Ishikawa (cell line): ENCODE measurements around the gene MAP2K1.

Source experiments
- CEBPB ChIP-seq: IDR thresholded peaks from 2 replicates; pipeline ENCODE4 v1.6.1; 2012
- CREB1 ChIP-seq: IDR thresholded peaks from 2 replicates; pipeline ENCODE4 v1.6.1; 2012; ENCODE audit warnings: low read depth
- EGR1 ChIP-seq: IDR thresholded peaks from 2 replicates; pipeline ENCODE4 v1.6.1; 2012
- EP300 ChIP-seq: IDR thresholded peaks from 2 replicates; pipeline ENCODE4 v1.6.1; 2012; ENCODE audit warnings: borderline replicate concordance
- FOXM1 ChIP-seq: IDR thresholded peaks from 2 replicates; pipeline ENCODE4 v1.6.1; 2012; ENCODE audit warnings: low read depth, borderline replicate concordance
- MAX ChIP-seq: IDR thresholded peaks from 2 replicates; pipeline ENCODE4 v1.6.1; 2012
- NFIC ChIP-seq: IDR thresholded peaks from 2 replicates; pipeline ENCODE4 v1.6.1; 2012
- RAD21 ChIP-seq: IDR thresholded peaks from 2 replicates; pipeline ENCODE4 v1.6.1; 2012; ENCODE audit warnings: low read depth
- REST ChIP-seq: IDR thresholded peaks from 2 replicates; pipeline ENCODE4 v1.6.1; 2012; ENCODE audit warnings: low read depth, mild to moderate bottlenecking
- TAF1 ChIP-seq: IDR thresholded peaks from 2 replicates; pipeline ENCODE4 v1.6.1; 2012; ENCODE audit warnings: low read depth, mild to moderate bottlenecking
- TCF12 ChIP-seq: IDR thresholded peaks from 2 replicates; pipeline ENCODE4 v1.6.1; 2012; ENCODE audit warnings: low read depth
- TEAD4 ChIP-seq: IDR thresholded peaks from 2 replicates; pipeline ENCODE4 v1.6.1; 2012
- USF1 ChIP-seq: IDR thresholded peaks from 2 replicates; pipeline ENCODE4 v1.6.1; 2012
- YY1 ChIP-seq: IDR thresholded peaks from 2 replicates; pipeline ENCODE4 v1.6.1; 2012; ENCODE audit warnings: low read depth
- ZBTB7A ChIP-seq: IDR thresholded peaks from 2 replicates; pipeline ENCODE4 v1.6.1; 2012; ENCODE audit warnings: low read depth

The MAP2K1 gene

GRCh38 chr15:66461917-66462316 lies 75.2 kb downstream of the MAP2K1 start:
- TF ChIP-seq CEBPB, result peak; percentile 54
- TF ChIP-seq EP300, result no peak

- no peak for TF ChIP-seq USF1
- no peak for TF ChIP-seq FOXM1
- TF ChIP-seq MAX, result no peak
- TF ChIP-seq NFIC, result no peak
- TF ChIP-seq CEBPB, result no peak
- no peak for TF ChIP-seq EP300
- no peak for TF ChIP-seq RAD21
Measured at GRCh38 chr15:66462627-66463026, 75.9 kb downstream of the MAP2K1 start.

GRCh38 chr15:66472176-66472999 lies 85.7 kb downstream of the MAP2K1 start:
- TF ChIP-seq CEBPB, result no peak
- no peak for TF ChIP-seq TCF12
- TF ChIP-seq USF1, result no peak
- no peak for TF ChIP-seq EGR1
- TF ChIP-seq NFIC, result no peak
- no peak for TF ChIP-seq YY1

GRCh38 chr15:66474135-66474534 lies 87.4 kb downstream of the MAP2K1 start:
- TF ChIP-seq ZBTB7A (no peak), MAX (no peak), NFIC (no peak), FOXM1 (no peak), YY1 (no peak), TCF12 (no peak), EGR1 (no peak), CEBPB (no peak), TAF1 (no peak)

GRCh38 chr15:66474963-66475362 lies 88.3 kb downstream of the MAP2K1 start:
- TF ChIP-seq TCF12, result no peak
- TF ChIP-seq NFIC, result no peak
- no peak for TF ChIP-seq REST
- TF ChIP-seq CEBPB, result no peak
- TF ChIP-seq YY1, result no peak
- no peak for TF ChIP-seq TAF1
- no peak for TF ChIP-seq CREB1
- no peak for TF ChIP-seq EP300
- TF ChIP-seq ZBTB7A, result no peak
- no peak for TF ChIP-seq FOXM1
- no peak for TF ChIP-seq RAD21
- TF ChIP-seq MAX, result no peak
- no peak for TF ChIP-seq TEAD4

- TF ChIP-seq TAF1 (no peak), TCF12 (no peak)
Measured at GRCh38 chr15:66476535-66476934, 89.8 kb downstream of the MAP2K1 start.

GRCh38 chr15:66477011-66477410 lies 90.3 kb downstream of the MAP2K1 start:
- TF ChIP-seq MAX, result no peak
- no peak for TF ChIP-seq CREB1
- TF ChIP-seq TAF1, result no peak
- no peak for TF ChIP-seq TEAD4
- no peak for TF ChIP-seq TCF12
- no peak for TF ChIP-seq CEBPB
- no peak for TF ChIP-seq YY1
- TF ChIP-seq REST, result no peak
- no peak for TF ChIP-seq NFIC
- no peak for TF ChIP-seq EGR1
- TF ChIP-seq USF1, result no peak
- TF ChIP-seq FOXM1, result no peak
- no peak for TF ChIP-seq EP300
- TF ChIP-seq RAD21, result no peak
- TF ChIP-seq ZBTB7A, result no peak
